OCI-LY1 (cell line): Measurements from ENCODE around the gene NPEPPS.
"Not testable (repeated sequence)": the region's sequence is repeated elsewhere in the genome, so short reads cannot be mapped to it uniquely, and the experiment has no call there.

Experiments used
- EZH2 ChIP-seq: fragments of 200-600 bp; sonication (generic), shearing (Covaris generic); IDR thresholded peaks from 2 replicates; pipeline ENCODE4 v1.8.0; 2017; ENCODE audit warnings: borderline replicate concordance, mixed run types, mild to moderate bottlenecking, antibody characterized with exemption, low read length, moderate library complexity, mixed read lengths
- TF ChIP-seq, protein P1 (sequence below): fragments of 200-600 bp; sonication (generic), shearing (Covaris generic); IDR thresholded peaks from 2 replicates; pipeline ENCODE4 v1.5.1; 2017; ENCODE audit warnings: mild to moderate bottlenecking, antibody characterized with exemption, low read length, moderate library complexity, mixed read lengths

DNA sequence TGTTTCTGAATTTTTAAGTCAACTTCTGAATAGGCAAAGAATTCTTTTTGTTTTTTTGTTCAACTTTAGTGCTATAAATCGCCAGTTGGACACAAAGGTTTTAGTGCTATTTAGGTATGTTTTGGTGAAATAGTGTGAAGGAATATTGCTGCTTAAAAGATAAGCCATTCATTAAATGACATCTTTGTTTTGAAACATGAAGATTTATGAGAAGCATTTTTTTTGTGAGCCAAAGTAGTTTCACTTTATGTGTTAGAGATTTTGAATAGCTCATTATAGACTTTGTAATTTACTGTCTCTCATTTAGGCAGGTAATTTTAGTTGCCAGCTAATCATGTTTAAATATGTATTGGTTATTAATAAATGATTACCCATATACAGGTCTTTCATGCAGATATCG lies 10.8 kb downstream of the NPEPPS start:
- TF ChIP-seq, protein P1, sequence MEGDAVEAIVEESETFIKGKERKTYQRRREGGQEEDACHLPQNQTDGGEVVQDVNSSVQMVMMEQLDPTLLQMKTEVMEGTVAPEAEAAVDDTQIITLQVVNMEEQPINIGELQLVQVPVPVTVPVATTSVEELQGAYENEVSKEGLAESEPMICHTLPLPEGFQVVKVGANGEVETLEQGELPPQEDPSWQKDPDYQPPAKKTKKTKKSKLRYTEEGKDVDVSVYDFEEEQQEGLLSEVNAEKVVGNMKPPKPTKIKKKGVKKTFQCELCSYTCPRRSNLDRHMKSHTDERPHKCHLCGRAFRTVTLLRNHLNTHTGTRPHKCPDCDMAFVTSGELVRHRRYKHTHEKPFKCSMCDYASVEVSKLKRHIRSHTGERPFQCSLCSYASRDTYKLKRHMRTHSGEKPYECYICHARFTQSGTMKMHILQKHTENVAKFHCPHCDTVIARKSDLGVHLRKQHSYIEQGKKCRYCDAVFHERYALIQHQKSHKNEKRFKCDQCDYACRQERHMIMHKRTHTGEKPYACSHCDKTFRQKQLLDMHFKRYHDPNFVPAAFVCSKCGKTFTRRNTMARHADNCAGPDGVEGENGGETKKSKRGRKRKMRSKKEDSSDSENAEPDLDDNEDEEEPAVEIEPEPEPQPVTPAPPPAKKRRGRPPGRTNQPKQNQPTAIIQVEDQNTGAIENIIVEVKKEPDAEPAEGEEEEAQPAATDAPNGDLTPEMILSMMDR = not testable (repeated sequence)
- not testable (repeated sequence) for TF ChIP-seq EZH2
